CD4-positive, alpha-beta T cell (primary cell): Measurements from ENCODE around the gene ZFP1. TPM values are rescaled to one million over a fixed set of nuclear protein-coding genes. Genes with fewer than 3 reads are reported as not detected.

Experiments
- ATAC-seq: fragments of 200-7000 bp; cut with Tn5 transposase; one replicate; pipeline ENCODE4 v1.10.0; 2022; ENCODE audit warnings: mild to moderate bottlenecking; ENCODE audit not compliant: poor library complexity
- CTCF ChIA-PET: fragments of 350-600 bp; sonication (Branson Sonifier 250); formaldehyde crosslinking; loops from one replicate; lab custom pipeline; 2021; ENCODE audit warnings: antibody characterized with exemption, inconsistent platforms; lab: Charles Lee
- POLR2A ChIA-PET: fragments of 350-600 bp; sonication (Branson Sonifier 250); formaldehyde crosslinking; loops from one replicate; lab custom pipeline; 2021; ENCODE audit warnings: antibody characterized with exemption, inconsistent platforms; lab: Charles Lee
- DNase-seq, 14 experiments: peaks; one replicate each; pipeline ENCODE4 v3.0.0-alpha.2; 2013 to 2020; ENCODE audit warnings: mixed read lengths in 2 of 14
- H3K27ac ChIP-seq, 2 donors: one replicate each; pipeline versions ENCODE4 v1.5.1 to v1.7.0; 2013; ENCODE audit warnings: low read length in 2 of 2, low read depth in 1 of 2, mild to moderate bottlenecking in 1 of 2
- H3K27me3 ChIP-seq, 2 experiments: 1 replicate in 1 of 2; 2 replicates in 1 of 2; pipeline versions ENCODE4 v1.6.1 to v1.7.0; 2013; ENCODE audit warnings: low read length in 2 of 2, control low read depth in 1 of 2, mild to moderate bottlenecking in 1 of 2, moderate library complexity in 1 of 2; ENCODE audit not compliant: insufficient read depth in 2 of 2, control insufficient read depth in 1 of 2
- H3K36me3 ChIP-seq: one replicate; pipeline ENCODE4 v1.6.1; 2013; ENCODE audit warnings: low read length, control low read depth; ENCODE audit not compliant: insufficient read depth
- H3K4me1 ChIP-seq: one replicate; pipeline ENCODE4 v1.6.1; 2013; ENCODE audit warnings: low read length, control low read depth; ENCODE audit not compliant: insufficient read depth
- H3K4me3 ChIP-seq: one replicate; pipeline ENCODE4 v1.5.1; 2013; ENCODE audit warnings: mild to moderate bottlenecking, low read length, moderate library complexity
- H3K9me3 ChIP-seq, 2 experiments: 1 replicate in 1 of 2; 2 replicates in 1 of 2; pipeline versions ENCODE4 v1.6.1 to v1.7.0; 2013; ENCODE audit warnings: low read length in 2 of 2, mild to moderate bottlenecking in 2 of 2, control low read depth in 1 of 2, moderate library complexity in 1 of 2; ENCODE audit not compliant: control insufficient read depth in 1 of 2, insufficient read depth in 1 of 2
- H3K27ac Mint-ChIP-seq: one replicate; pipeline ENCODE4 v1.8.0; 2020; ENCODE audit warnings: mixed read lengths
- H3K27me3 Mint-ChIP-seq: one replicate; pipeline ENCODE4 v1.8.0; 2021; ENCODE audit warnings: mixed read lengths
- H3K36me3 Mint-ChIP-seq: one replicate; pipeline ENCODE4 v1.8.0; 2021; ENCODE audit warnings: low read depth, mixed read lengths
- H3K4me1 Mint-ChIP-seq: one replicate; pipeline ENCODE4 v1.8.0; 2021; ENCODE audit warnings: low read depth, mixed read lengths
- H3K4me3 Mint-ChIP-seq: one replicate; pipeline ENCODE4 v1.8.0; 2020; ENCODE audit warnings: mild to moderate bottlenecking, mixed read lengths
- H3K9me3 Mint-ChIP-seq: one replicate; pipeline ENCODE4 v1.8.0; 2020; ENCODE audit warnings: mixed read lengths
- CTCF ChIP-seq: fragments of 200-600 bp; IDR thresholded peaks from one replicate; pipeline ENCODE4 v1.8.0; 2022; ENCODE audit warnings: antibody characterized with exemption, mild to moderate bottlenecking
- intact Hi-C, 2 experiments: fragments of 100-400 bp; cut with DNase I in 1 of 2; cut with micrococcal nuclease in 1 of 2; formaldehyde crosslinking; loops; one replicate each; pipeline versions ENCODE4 v1.15.1 to v1.9.0; 2023 to 2025; cut with DNase I, micrococcal nuclease
- total RNA-seq, 174 experiments: library from RNA in 2 of 174; stranded (reverse) in 2 of 174; gene quantifications; one replicate each; pipeline ENCODE4 v1.2.3 and lab custom pipeline; 2021 to 2026

ZFP1 gene
- total RNA-seq, 2 experiments from 2014 or later = 6.2 to 7.5 TPM

GRCh38 chr16:75108792-75109731, 39.3 kb upstream of the ZFP1 start:
- no peaks in the 10 kb centered on the region for H3K9me3 Mint-ChIP-seq

GRCh38 chr16:75109732-75110243, 38.5 kb upstream of the ZFP1 start:
- Histone ChIP-seq H3K4me3 (peak overlapping the region; percentile 20), H3K4me1 (peaks cover 70% of the 10 kb centered on the region), H3K36me3 (no peaks in the 10 kb centered on the region), H3K27ac (peak overlapping the region in 1 of 2 donors; percentile 44), H3K9me3 (peaks cover 0 to 5% of the 10 kb centered on the region in 2 experiments), H3K27me3 (peaks cover 4 to 9% of the 10 kb centered on the region in 2 experiments)
- Mint-ChIP-seq H3K9me3 (no peaks in the 10 kb centered on the region), H3K36me3 (no peaks in the 10 kb centered on the region), H3K27ac (peak overlapping the region; percentile 82), H3K4me3 (peak overlapping the region; percentile 34), H3K4me1 (peaks cover 62% of the 10 kb centered on the region), H3K27me3 (peaks cover 11% of the 10 kb centered on the region)
- DNase-seq = peak in 1 of 14 experiments; percentile 32
- ChIA-PET CTCF (interaction anchor here (1.2 to 5.8 kb wide), 5 partner anchors 11 to 111 kb away, joined by 3 to 75 read pairs (median 10); partner anchors contain the start of gene ZNRF1), POLR2A (interaction anchor here (0.8 to 4.8 kb wide), 5 partner anchors 11 to 241 kb away, joined by 3 to 35 read pairs (median 5); partner anchors contain the start of gene WDR59)
- no peak for TF ChIP-seq CTCF
- intact Hi-C loops = loop anchor here (1.0 to 5.0 kb wide), 4 partner anchors 34 to 401 kb away; no protein-coding TSS in a partner anchor
- no peak for ATAC-seq

More at GRCh38 chr16:75108792-75109731, 39.3 kb upstream of the ZFP1 start:
- Mint-ChIP-seq H3K4me3 (peak overlapping the region; percentile 39), H3K27ac (peak overlapping the region; percentile 82), H3K27me3 (peaks cover 11% of the 10 kb centered on the region), H3K4me1 (peaks cover 62% of the 10 kb centered on the region), H3K36me3 (no peaks in the 10 kb centered on the region)
- Histone ChIP-seq H3K36me3 (no peaks in the 10 kb centered on the region), H3K9me3 (peaks cover 0 to 4% of the 10 kb centered on the region in 2 experiments), H3K4me1 (peaks cover 72% of the 10 kb centered on the region), H3K27me3 (peaks cover 4 to 9% of the 10 kb centered on the region in 2 experiments), H3K27ac (peak overlapping the region in 1 of 2 donors; percentile 44), H3K4me3 (peak overlapping the region; percentile 20)
- no peak for TF ChIP-seq CTCF
- CTCF ChIA-PET = interaction anchor here (0.6 to 5.8 kb wide), 5 partner anchors 10 to 123 kb away, joined by 3 to 75 read pairs (median 6); partner anchors contain the start of gene ZNRF1
- peak; percentile 46 to 86 (median 75) for DNase-seq
- POLR2A ChIA-PET = interaction anchor here (0.6 to 4.8 kb wide), 8 partner anchors 10 to 350 kb away, joined by 3 to 35 read pairs (median 4); partner anchors contain the start of gene WDR59
- ATAC-seq = peak; percentile 67
- intact Hi-C loops = loop anchor here (1.0 to 5.0 kb wide), 2 partner anchors 34 to 37 kb away; no protein-coding TSS in a partner anchor
